Keratinocyte (primary cell): ENCODE data around the gene PPHLN1. TPM values are rescaled to one million over a fixed set of nuclear protein-coding genes. Genes with fewer than 3 reads are reported as not detected.

ENCODE experiments used
- DNase-seq: peaks from one replicate; pipeline ENCODE4 v3.0.0-alpha.2; 2011; ENCODE audit warnings: low read depth, missing footprints, low spot score
- FAIRE-seq: peaks from 2 replicates; lab custom pipeline; 2011; peaks lifted over from hg19 to GRCh38; lab: Jason Lieb, UNC
- H2AFZ ChIP-seq: 2 replicates; pipeline ENCODE4 v1.6.0; 2012; ENCODE audit warnings: low read length, control low read depth, inconsistent platforms; ENCODE audit not compliant: control insufficient read depth
- H3K27ac ChIP-seq: 2 replicates; pipeline ENCODE4 v1.5.1; 2011; ENCODE audit warnings: low read length; ENCODE audit not compliant: control insufficient read depth, insufficient read depth
- H3K27me3 ChIP-seq: 3 replicates; pipeline ENCODE4 v1.6.0; 2011; ENCODE audit warnings: low read length; ENCODE audit not compliant: control insufficient read depth, insufficient read depth; ENCODE audit errors: extremely low read depth
- H3K36me3 ChIP-seq, 2 experiments: 2 replicates in 1 of 2; 3 replicates in 1 of 2; pipeline ENCODE4 v1.5.1; 2011; ENCODE audit warnings: low read length in 2 of 2, mild to moderate bottlenecking in 1 of 2; ENCODE audit not compliant: control insufficient read depth in 2 of 2, insufficient read depth in 2 of 2; ENCODE audit errors: extremely low read depth in 1 of 2
- H3K4me1 ChIP-seq: 3 replicates; pipeline ENCODE4 v1.5.1; 2011; ENCODE audit warnings: low read length; ENCODE audit not compliant: control insufficient read depth, insufficient read depth; ENCODE audit errors: extremely low read depth
- H3K4me2 ChIP-seq: 3 replicates; pipeline ENCODE4 v1.6.0; 2011; ENCODE audit warnings: low read depth, low read length; ENCODE audit not compliant: control insufficient read depth, insufficient read depth; ENCODE audit errors: extremely low read depth
- H3K4me3 ChIP-seq, 3 experiments: fragments of 200-600 bp in 1 of 3; sonication (generic) in 1 of 3; 2 replicates in 2 of 3; 3 replicates in 1 of 3; pipeline ENCODE4 v1.5.1; 2011 to 2016; ENCODE audit warnings: low read length in 3 of 3, mild to moderate bottlenecking in 3 of 3, control low read depth in 2 of 3, inconsistent platforms in 1 of 3, low read depth in 1 of 3, mixed read lengths in 1 of 3, mixed run types in 1 of 3, moderate library complexity in 1 of 3; ENCODE audit not compliant: control insufficient read depth in 2 of 3, insufficient read depth in 2 of 3; ENCODE audit errors: extremely low read depth in 1 of 3
- H3K79me2 ChIP-seq: 2 replicates; pipeline ENCODE4 v1.6.0; 2012; ENCODE audit warnings: low read length; ENCODE audit not compliant: control insufficient read depth, insufficient read depth
- H3K9ac ChIP-seq: 3 replicates; pipeline ENCODE4 v1.6.0; 2011; ENCODE audit warnings: low read length; ENCODE audit not compliant: control insufficient read depth, insufficient read depth; ENCODE audit errors: extremely low read depth
- H3K9me1 ChIP-seq: 3 replicates; pipeline ENCODE4 v1.6.0; 2011; ENCODE audit warnings: low read length; ENCODE audit not compliant: control insufficient read depth, insufficient read depth; ENCODE audit errors: extremely low read depth
- H3K9me3 ChIP-seq: 2 replicates; pipeline ENCODE4 v1.5.1; 2012; ENCODE audit warnings: low read depth, low read length; ENCODE audit not compliant: control insufficient read depth
- H4K20me1 ChIP-seq: 3 replicates; pipeline ENCODE4 v1.6.0; 2011; ENCODE audit warnings: low read length; ENCODE audit not compliant: control insufficient read depth, insufficient read depth; ENCODE audit errors: extremely low read depth
- EZH2 ChIP-seq: IDR thresholded peaks from one replicate; pipeline ENCODE4 v1.6.1; 2012; ENCODE audit warnings: inconsistent platforms, mild to moderate bottlenecking, low read length, moderate library complexity
- dilution Hi-C: fragments of 300-500 bp; cut with MboI; formaldehyde crosslinking; loops from one replicate; pipeline ENCODE4 v1.7.0; 2020; ENCODE audit warnings: low sequenced_read_pairs; ENCODE audit not compliant: extremely low pct_ligation_motif_present
- polyA plus RNA-seq, 5 experiments: library from polyadenylated mRNA; depleted of rRNA in 3 of 5; stranded (reverse) in 3 of 5; stranded (forward) in 1 of 5; unstranded in 1 of 5; fragments of >200 nt; gene quantifications; 1 replicate in 1 of 5; 2 replicates in 3 of 5; 3 replicates in 1 of 5; pipeline versions ENCODE4 v1.2.1 to v1.2.3, GENCODE V29; 2011 to 2012; ENCODE audit warnings: missing spikeins in 2 of 5, low read depth in 1 of 5, low replicate concordance in 1 of 5
- TF ChIP-seq, protein P1 (sequence below), 3 experiments: IDR thresholded peaks in 1 of 3; conservative IDR thresholded peaks in 1 of 3; optimal IDR thresholded peaks in 1 of 3; 2 replicates in 2 of 3; 3 replicates in 1 of 3; pipeline versions ENCODE3 to v1.5.1; 2011; ENCODE audit warnings: low read length in 3 of 3, mild to moderate bottlenecking in 3 of 3, moderate library complexity in 2 of 3, control low read depth in 1 of 3, inconsistent platforms in 1 of 3; ENCODE audit not compliant: insufficient read depth in 2 of 3; ENCODE audit errors: extremely low read depth in 1 of 3

Gene PPHLN1
- polyA plus RNA-seq, 1 donor (not counting 4 experiments of a cell fraction or from before 2014, with no cell fraction given), result 95.5 TPM

DNA sequence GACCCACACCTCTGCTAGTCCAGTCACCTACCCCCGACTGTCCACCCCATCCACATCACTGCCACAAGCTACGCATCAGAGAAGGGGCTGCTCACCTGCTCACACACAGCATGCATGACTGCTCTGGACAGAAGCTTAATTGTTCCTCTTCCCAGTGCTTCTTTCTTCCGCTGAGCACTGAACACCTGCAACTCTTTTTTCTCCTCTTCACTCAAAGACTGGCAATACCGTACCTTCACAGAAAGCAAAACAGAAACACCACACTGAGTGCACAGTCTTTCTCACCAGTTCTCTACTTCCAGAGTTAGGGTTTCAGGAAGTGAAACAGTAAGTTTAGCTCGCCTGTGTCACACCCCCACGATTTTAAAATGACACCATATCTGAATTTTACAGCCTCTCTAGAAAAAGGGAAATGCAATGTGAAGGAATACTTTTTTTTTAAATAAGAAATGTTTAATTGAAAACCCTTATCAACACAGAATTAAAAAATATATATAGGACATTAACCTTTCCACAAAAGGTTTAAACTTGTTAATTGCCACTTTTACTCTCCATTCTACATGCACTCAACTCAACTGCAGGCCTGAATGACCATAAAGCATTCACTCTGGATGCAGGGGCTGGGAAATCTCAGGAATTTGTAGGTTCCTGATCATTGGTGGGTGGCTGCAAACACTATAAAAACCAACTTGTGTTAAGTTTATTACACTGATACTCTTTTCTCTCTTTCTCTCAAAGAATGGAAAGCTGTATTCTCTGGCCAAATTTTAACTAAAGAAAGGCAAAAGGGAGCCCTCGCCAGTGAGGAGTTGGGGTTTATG, 143.6 kb downstream of the PPHLN1 start:
- Histone ChIP-seq H3K36me3 (peaks cover 3 to 9% of the 10 kb centered on the region in 2 experiments), H3K27me3 (no peaks in the 10 kb centered on the region), H2AFZ (no peak overlapping the region), H3K27ac (no peak overlapping the region), H4K20me1 (no peaks in the 10 kb centered on the region), H3K4me3 (no peak overlapping the region), H3K79me2 (no peaks in the 10 kb centered on the region), H3K4me1 (peaks cover 18% of the 10 kb centered on the region), H3K9me3 (no peaks in the 10 kb centered on the region), H3K9ac (no peak overlapping the region), H3K9me1 (no peaks in the 10 kb centered on the region), H3K4me2 (no peak overlapping the region)
- DNase-seq, result no peak
- dilution Hi-C loops, result no loop called here
- no peak for TF ChIP-seq EZH2
- FAIRE-seq, result no peak

DNA sequence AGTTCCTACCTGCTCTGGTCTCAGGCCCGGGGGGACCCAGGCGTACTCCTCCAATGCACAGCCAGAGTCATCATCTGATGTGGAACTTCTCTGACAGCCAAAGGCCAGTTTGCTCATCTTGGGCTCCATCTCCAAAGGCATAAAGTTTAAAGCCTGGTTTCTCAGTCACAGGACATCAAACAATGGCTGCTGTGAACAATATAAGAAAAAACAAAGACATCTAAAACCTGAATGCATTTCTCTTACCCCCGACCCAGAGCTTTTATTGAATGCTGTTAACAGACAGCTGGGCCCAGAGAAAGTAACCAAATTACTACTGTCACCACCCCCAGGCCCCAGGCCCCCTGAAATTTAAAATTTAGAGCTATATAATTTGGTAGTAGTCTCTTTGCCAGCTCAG, 146.4 kb downstream of the PPHLN1 start:
- no peak overlapping the region for H3K4me3 ChIP-seq
- no peaks in the 10 kb centered on the region for H3K9me1 ChIP-seq
- no peaks in the 10 kb centered on the region for H4K20me1 ChIP-seq
- DNase-seq, result no peak
- no peak for FAIRE-seq
- H3K79me2 ChIP-seq, result peaks cover 7% of the 10 kb centered on the region
- dilution Hi-C loops, result no loop called here
- H3K27me3 ChIP-seq, result no peaks in the 10 kb centered on the region
- H3K36me3 ChIP-seq, result peaks cover 2 to 4% of the 10 kb centered on the region in 2 experiments
- no peak overlapping the region for H2AFZ ChIP-seq
- H3K4me2 ChIP-seq, result no peak overlapping the region
- H3K9me3 ChIP-seq, result no peaks in the 10 kb centered on the region
- H3K4me1 ChIP-seq, result peaks cover 29% of the 10 kb centered on the region
- no peak overlapping the region for H3K9ac ChIP-seq
- H3K27ac ChIP-seq, result no peak overlapping the region
- TF ChIP-seq EZH2, result no peak
- TF ChIP-seq, protein P1, sequence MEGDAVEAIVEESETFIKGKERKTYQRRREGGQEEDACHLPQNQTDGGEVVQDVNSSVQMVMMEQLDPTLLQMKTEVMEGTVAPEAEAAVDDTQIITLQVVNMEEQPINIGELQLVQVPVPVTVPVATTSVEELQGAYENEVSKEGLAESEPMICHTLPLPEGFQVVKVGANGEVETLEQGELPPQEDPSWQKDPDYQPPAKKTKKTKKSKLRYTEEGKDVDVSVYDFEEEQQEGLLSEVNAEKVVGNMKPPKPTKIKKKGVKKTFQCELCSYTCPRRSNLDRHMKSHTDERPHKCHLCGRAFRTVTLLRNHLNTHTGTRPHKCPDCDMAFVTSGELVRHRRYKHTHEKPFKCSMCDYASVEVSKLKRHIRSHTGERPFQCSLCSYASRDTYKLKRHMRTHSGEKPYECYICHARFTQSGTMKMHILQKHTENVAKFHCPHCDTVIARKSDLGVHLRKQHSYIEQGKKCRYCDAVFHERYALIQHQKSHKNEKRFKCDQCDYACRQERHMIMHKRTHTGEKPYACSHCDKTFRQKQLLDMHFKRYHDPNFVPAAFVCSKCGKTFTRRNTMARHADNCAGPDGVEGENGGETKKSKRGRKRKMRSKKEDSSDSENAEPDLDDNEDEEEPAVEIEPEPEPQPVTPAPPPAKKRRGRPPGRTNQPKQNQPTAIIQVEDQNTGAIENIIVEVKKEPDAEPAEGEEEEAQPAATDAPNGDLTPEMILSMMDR (optimal IDR thresholded peaks at IDR 0.05 in 1 of 3, IDR thresholded peaks at IDR 0.05 in 1 of 3, conservative IDR thresholded peaks at IDR 0.05 in 1 of 3; ENCODE audit: extremely low read depth in 1 of 3, insufficient read depth in 2 of 3, low read length in 3 of 3), result no peak
